Measurements from ENCODE around the gene GPN2. TPM values are rescaled to one million over a fixed set of nuclear protein-coding genes. Genes with fewer than 3 reads are reported as not detected.
A peak's percentile ranks its signal among the peaks of the same experiment; 100 is the strongest.

GPN2 gene
- total and polyA plus RNA-seq, 12 donors, result 17.2 to 50.7 (median 27.1) TPM

DNA sequence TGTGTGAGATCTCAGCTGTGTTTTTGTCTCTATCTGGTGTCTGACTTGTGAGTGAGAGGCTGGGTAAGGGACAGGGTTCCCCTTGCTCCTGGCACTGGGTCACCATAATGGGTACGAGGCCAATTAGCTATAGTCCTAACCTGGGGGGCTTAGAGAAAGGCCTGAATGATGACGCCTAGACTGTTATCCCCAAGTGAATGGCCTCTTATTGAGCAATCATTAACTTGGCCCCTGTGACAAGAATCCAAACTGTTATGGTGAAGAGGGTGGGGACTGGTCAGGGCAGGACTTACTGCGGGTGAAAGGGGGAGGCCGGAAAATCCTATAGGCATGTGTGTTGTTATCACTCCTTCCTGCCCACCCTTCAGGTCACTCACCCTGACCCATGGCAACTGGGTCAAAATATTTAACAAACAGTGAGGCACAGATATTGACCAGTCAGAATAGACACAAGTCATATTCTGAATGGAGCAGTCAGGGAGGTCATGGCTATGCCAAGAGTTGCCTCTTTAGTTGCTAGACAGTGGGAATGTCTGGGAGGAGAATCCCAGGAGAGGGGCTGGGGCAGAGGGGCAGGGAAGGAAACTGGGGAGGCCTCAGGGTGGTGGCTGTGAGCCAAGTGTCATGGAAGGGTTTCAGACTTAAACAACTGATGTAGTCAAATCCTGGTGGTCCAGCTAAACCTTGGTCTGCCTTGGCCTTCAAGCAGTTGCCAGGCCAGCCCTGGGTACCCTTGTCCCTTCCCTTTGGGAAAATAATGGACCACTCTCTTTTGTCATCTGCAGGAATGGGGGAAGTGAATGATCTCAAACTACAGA lies 20.5 kb upstream of the GPN2 start:
- no peaks in the 10 kb centered on the region for H3K27me3 ChIP-seq
- DNase-seq, result no peak
- no peaks in the 10 kb centered on the region for H3K9me3 ChIP-seq (replicated peaks in 1 of 3)
- peaks cover 22 to 32% of the 10 kb centered on the region in 2 donors for H3K4me1 ChIP-seq (replicated peaks in 1 of 2)
- no peak overlapping the region for H3K27ac ChIP-seq
- no peak for TF ChIP-seq POLR2A (IDR thresholded peaks at IDR 0.05)
- TF ChIP-seq, protein P1, sequence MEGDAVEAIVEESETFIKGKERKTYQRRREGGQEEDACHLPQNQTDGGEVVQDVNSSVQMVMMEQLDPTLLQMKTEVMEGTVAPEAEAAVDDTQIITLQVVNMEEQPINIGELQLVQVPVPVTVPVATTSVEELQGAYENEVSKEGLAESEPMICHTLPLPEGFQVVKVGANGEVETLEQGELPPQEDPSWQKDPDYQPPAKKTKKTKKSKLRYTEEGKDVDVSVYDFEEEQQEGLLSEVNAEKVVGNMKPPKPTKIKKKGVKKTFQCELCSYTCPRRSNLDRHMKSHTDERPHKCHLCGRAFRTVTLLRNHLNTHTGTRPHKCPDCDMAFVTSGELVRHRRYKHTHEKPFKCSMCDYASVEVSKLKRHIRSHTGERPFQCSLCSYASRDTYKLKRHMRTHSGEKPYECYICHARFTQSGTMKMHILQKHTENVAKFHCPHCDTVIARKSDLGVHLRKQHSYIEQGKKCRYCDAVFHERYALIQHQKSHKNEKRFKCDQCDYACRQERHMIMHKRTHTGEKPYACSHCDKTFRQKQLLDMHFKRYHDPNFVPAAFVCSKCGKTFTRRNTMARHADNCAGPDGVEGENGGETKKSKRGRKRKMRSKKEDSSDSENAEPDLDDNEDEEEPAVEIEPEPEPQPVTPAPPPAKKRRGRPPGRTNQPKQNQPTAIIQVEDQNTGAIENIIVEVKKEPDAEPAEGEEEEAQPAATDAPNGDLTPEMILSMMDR (IDR thresholded peaks at IDR 0.05), result no peak
- intact Hi-C loops (cut with DNase I), result no loop called here
- WGBS, 4 donors, result 55 to 82% (median 78%) methylated on average over 3 to 4 of the region's 4 CpGs
- no peaks in the 10 kb centered on the region for H3K36me3 ChIP-seq (replicated peaks in 1 of 2)
- H3K4me3 ChIP-seq, result no peak overlapping the region

DNA sequence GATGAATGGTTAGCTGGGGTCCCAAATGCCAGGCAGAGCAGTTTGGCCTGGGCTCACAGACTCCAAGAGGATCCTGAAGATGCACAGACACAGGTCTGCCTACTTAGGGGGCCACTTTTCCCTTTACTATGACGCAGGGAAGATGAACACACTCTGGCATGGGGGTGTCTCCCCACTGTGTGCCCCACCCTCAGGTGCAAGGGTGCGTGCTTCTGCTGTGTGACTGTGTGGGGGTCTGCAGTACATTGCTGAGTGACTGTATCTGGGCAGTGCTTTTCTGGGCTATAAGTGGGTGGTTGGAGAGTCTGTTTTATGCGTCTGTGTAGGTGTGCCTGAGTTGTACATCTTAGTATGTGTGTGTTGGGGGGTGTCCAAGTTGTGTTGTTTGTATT lies 19.9 kb upstream of the GPN2 start:
- no peaks in the 10 kb centered on the region for H3K9me3 ChIP-seq (replicated peaks in 1 of 3)
- intact Hi-C loops (cut with DNase I), result no loop called here
- no peaks in the 10 kb centered on the region for H3K36me3 ChIP-seq (replicated peaks in 1 of 2)
- 63 to 100% (median 89%) methylated on average over 3 of the region's 3 CpGs for WGBS, 4 donors
- no peak overlapping the region for H3K4me3 ChIP-seq
- DNase-seq, result no peak
- no peaks in the 10 kb centered on the region for H3K27me3 ChIP-seq
- TF ChIP-seq, protein P1 (IDR thresholded peaks at IDR 0.05), result no peak
- no peak for TF ChIP-seq POLR2A (IDR thresholded peaks at IDR 0.05)
- H3K4me1 ChIP-seq (replicated peaks in 1 of 2), result peaks cover 17 to 26% of the 10 kb centered on the region in 2 donors
- no peak overlapping the region for H3K27ac ChIP-seq

DNA sequence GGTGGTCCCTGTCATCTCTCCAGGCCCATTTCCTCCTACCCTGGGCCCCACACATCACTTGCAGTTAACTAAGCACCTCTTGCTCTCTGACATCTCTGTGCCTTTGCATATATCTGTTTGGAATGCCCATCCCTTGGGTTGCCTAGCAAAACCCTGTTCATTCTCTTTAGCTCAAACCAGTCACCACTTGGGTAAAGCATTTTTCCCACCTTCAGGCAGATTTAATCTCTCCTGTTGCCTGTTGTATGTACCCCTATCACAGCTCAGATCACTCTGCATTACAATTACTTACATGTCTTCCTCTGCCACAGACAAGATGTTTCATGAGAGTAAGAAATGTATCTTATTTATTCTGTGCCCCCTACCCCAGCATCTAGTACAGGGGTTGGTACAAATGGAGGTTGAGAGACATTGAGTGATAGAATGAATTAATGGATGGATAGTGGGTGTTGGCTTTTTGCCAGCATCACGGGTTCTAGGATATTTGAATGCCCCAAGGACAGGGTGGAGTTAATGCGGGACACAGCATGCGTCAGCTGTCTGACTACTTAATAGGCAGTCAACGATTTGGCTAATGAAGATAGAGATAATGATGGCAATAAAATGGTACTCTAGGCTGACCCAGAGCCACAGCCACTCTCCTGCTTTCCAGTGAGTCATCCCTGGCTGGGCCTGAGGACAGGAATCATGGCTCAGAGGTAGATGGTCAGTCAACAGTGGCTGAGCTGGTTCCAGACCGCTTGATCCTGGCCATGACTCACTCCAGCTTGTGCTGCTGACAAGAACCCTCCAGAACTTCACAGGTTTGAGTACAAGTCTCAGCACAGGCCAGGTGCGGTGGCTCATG lies 17.2 kb upstream of the GPN2 start:
- Histone ChIP-seq H3K27ac (peak overlapping the region in 3 of 5 donors; percentile 75 to 87 (median 76)), H3K4me1 (replicated peaks in 1 of 2) (peaks cover 0 to 11% of the 10 kb centered on the region in 2 donors), H3K27me3 (no peaks in the 10 kb centered on the region), H3K9me3 (replicated peaks in 1 of 3) (no peaks in the 10 kb centered on the region), H3K36me3 (replicated peaks in 1 of 2) (no peaks in the 10 kb centered on the region), H3K4me3 (no peak overlapping the region)
- TF ChIP-seq, protein P1 (IDR thresholded peaks at IDR 0.05), result no peak
- TF ChIP-seq POLR2A (IDR thresholded peaks at IDR 0.05), result no peak
- 23 to 48% (median 38%) methylated on average over 4 to 6 of the region's 6 CpGs for WGBS, 4 donors
- intact Hi-C loops (cut with DNase I), result no loop called here
- DNase-seq, result peak; percentile 81 to 94 (median 91)

DNA sequence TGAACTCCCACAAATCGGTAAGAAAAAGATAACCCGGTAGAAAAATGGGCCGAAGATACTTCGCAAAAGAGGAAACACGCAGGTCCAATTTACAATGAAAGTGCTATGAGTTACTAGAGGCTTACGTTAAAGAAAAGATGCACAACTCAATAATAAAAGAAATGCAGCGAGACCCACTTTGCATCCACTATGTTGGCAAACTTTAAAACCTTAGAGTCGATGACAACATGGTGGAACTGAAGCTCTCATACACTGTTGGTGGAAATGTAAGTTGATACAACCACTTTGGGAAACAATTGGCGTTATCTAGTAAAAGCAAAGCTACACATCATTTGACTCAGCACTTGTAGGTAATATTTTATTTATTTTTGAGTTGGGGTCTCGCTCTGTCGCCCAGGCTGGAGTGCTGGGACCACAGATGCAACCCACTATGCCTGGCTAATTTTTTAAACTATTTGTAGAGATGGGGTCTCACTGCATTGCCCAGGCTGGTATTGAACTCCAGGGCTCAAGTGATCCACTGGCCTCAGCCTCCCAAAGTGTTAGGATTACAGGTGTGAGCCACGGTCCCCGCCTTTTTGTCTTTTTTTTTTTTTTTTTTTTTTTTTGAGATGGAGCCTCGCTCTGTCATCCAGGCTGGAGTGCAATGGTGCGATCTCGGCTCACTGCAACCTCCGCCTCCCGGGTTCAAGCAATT lies 10.9 kb upstream of the GPN2 start:
- peak overlapping the region in 3 of 4 donors; percentile 66 to 95 (median 78) for H3K4me3 ChIP-seq
- H3K9me3 ChIP-seq (replicated peaks in 1 of 3), result no peaks in the 10 kb centered on the region
- H3K36me3 ChIP-seq (replicated peaks in 1 of 2), result peaks cover 0 to 24% of the 10 kb centered on the region in 2 donors
- H3K4me1 ChIP-seq (replicated peaks in 1 of 2), result peaks cover 10 to 20% of the 10 kb centered on the region in 2 donors
- no peak for DNase-seq
- H3K27ac ChIP-seq, result peak overlapping the region in 3 of 5 donors; percentile 78 to 91 (median 89)
- intact Hi-C loops (cut with DNase I), result no loop called here
- no peaks in the 10 kb centered on the region for H3K27me3 ChIP-seq
- TF ChIP-seq POLR2A (IDR thresholded peaks at IDR 0.05), result no peak
- TF ChIP-seq, protein P1 (IDR thresholded peaks at IDR 0.05), result no peak
- 64 to 71% (median 67%) methylated on average over 15 to 18 of the region's 18 CpGs for WGBS, 4 donors

Data from adrenal gland (tissue), 12 donors.